ENCODE data around the gene RAD51B. TPM values are rescaled to one million over a fixed set of nuclear protein-coding genes. Genes with fewer than 3 reads are reported as not detected.

The RAD51B gene
- total RNA-seq, 1 experiment from 2014 or later, result 16.7 TPM

DNA sequence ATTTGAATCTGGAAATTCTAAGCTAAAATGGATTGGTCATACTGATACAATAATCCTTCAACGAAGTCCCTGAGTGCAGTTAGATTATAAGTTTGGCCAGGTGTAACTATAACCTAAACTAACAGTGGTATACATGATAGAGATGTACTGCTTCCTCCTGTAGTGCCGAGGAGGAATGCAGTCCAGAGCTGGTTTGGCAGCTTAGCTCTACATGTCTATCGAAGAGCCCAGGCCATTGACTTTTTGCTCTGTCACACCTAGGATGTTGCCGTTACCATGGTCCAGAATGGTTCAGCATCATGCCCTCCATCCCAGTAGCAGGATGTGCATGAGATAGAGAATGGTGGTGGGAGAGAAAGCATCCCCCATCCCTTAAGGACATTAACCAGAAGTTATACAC, 655.2 kb downstream of the RAD51B start:
- Histone ChIP-seq H3K18ac (ENCODE audit: insufficient read length, low read depth, low read length) (no peak overlapping the region), H2BK20ac (ENCODE audit: low read depth, low read length, poor library complexity, severe bottlenecking) (no peak overlapping the region), H3T11ph (ENCODE audit: low read length) (no peak overlapping the region), H3K23me2 (ENCODE audit: insufficient read length, low read depth, low read length, poor library complexity, severe bottlenecking) (no peaks in the 10 kb centered on the region), H3K4me2 (ENCODE audit: insufficient read depth, insufficient read length, low read length) (no peak overlapping the region), H3K4me1 (ENCODE audit: insufficient read depth, low read length) (peaks cover 27% of the 10 kb centered on the region), H4K20me1 (ENCODE audit: control insufficient read depth, insufficient read depth, insufficient read length) (no peaks in the 10 kb centered on the region), H2BK15ac (ENCODE audit: low read depth, low read length) (no peak overlapping the region), H3K27me3 (ENCODE audit: insufficient read depth, low read length) (no peaks in the 10 kb centered on the region), H2BK120ac (ENCODE audit: low read depth, low read length, poor library complexity, severe bottlenecking) (no peak overlapping the region), H4K91ac (ENCODE audit: insufficient read length, low read depth, low read length) (no peak overlapping the region), H2AFZ (ENCODE audit: low read length) (no peak overlapping the region), H3K14ac (ENCODE audit: insufficient read depth, low read length) (no peak overlapping the region), H4K5ac (ENCODE audit: insufficient read length, low read depth, low read length) (no peak overlapping the region), H4K8ac (replicated peaks; ENCODE audit: insufficient read length, low read depth, low read length) (no peak overlapping the region), H3K27ac (ENCODE audit: insufficient read length, low read depth, low read length) (no peak overlapping the region), H3K56ac (ENCODE audit: insufficient read length, low read depth, low read length) (no peak overlapping the region), H2BK12ac (ENCODE audit: insufficient read length, low read depth, low read length) (no peak overlapping the region), H2BK5ac (ENCODE audit: insufficient read length, low read length) (no peak overlapping the region), H3K9me3 (ENCODE audit: control insufficient read depth, low read depth, low read length) (no peaks in the 10 kb centered on the region), H3K79me1 (ENCODE audit: insufficient read depth, low read depth, low read length, poor library complexity, severe bottlenecking) (no peaks in the 10 kb centered on the region), H3K23ac (ENCODE audit: insufficient read length, low read depth, low read length) (no peak overlapping the region), H3K79me2 (ENCODE audit: insufficient read depth, low read length) (no peaks in the 10 kb centered on the region), H2AK5ac (ENCODE audit: insufficient read length, low read length) (no peak overlapping the region), H3K9ac (ENCODE audit: extremely low read depth, insufficient read length, low read length) (no peak overlapping the region), H3K4ac (ENCODE audit: low read depth, low read length) (no peak overlapping the region)
- H3K9me3 Mint-ChIP-seq, result no peaks in the 10 kb centered on the region; a peak in 1 of 5 replicates
- WGBS (ENCODE audit: extremely low coverage, insufficient read length, low lambda C conversion rate), result no CpG with 5 or more reads among the region's 4 CpGs
- TF ChIP-seq, protein P1, sequence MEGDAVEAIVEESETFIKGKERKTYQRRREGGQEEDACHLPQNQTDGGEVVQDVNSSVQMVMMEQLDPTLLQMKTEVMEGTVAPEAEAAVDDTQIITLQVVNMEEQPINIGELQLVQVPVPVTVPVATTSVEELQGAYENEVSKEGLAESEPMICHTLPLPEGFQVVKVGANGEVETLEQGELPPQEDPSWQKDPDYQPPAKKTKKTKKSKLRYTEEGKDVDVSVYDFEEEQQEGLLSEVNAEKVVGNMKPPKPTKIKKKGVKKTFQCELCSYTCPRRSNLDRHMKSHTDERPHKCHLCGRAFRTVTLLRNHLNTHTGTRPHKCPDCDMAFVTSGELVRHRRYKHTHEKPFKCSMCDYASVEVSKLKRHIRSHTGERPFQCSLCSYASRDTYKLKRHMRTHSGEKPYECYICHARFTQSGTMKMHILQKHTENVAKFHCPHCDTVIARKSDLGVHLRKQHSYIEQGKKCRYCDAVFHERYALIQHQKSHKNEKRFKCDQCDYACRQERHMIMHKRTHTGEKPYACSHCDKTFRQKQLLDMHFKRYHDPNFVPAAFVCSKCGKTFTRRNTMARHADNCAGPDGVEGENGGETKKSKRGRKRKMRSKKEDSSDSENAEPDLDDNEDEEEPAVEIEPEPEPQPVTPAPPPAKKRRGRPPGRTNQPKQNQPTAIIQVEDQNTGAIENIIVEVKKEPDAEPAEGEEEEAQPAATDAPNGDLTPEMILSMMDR (conservative IDR thresholded peaks at IDR 0.05), result no peak
- peaks cover 4% of the 10 kb centered on the region for H3K27me3 Mint-ChIP-seq (ENCODE audit: low read depth)
- H3K36me3 Mint-ChIP-seq (ENCODE audit: insufficient read depth in 1 of 3, low read depth in 3 of 3), result peaks cover 0 to 3% (median 0%) of the 10 kb centered on the region in 3 experiments; a peak in 1 of 7 replicates
- H3K4me3 Mint-ChIP-seq, result no peak overlapping the region
- peaks cover 75 to 83% of the 10 kb centered on the region in 2 experiments for H3K4me1 Mint-ChIP-seq
- H3K27ac Mint-ChIP-seq, result peak overlapping the region in 1 of 3 experiments; percentile 12; a peak in 1 of 7 replicates
- no peak for DNase-seq
